HG03442 (cell line): Measurements from ENCODE around the gene HCFC1R1.
"Not testable (repeated sequence)": the region's sequence is repeated elsewhere in the genome, so short reads cannot be mapped to it uniquely, and the experiment has no call there.

Source experiments
- ATAC-seq: cut with Tn5 transposase; IDR thresholded peaks from one replicate; pipeline ENCODE4 v1.9.1; 2021; ENCODE audit warnings: mild to moderate bottlenecking, moderate library complexity; ENCODE audit not compliant: unreplicated experiment

The HCFC1R1 gene

DNA sequence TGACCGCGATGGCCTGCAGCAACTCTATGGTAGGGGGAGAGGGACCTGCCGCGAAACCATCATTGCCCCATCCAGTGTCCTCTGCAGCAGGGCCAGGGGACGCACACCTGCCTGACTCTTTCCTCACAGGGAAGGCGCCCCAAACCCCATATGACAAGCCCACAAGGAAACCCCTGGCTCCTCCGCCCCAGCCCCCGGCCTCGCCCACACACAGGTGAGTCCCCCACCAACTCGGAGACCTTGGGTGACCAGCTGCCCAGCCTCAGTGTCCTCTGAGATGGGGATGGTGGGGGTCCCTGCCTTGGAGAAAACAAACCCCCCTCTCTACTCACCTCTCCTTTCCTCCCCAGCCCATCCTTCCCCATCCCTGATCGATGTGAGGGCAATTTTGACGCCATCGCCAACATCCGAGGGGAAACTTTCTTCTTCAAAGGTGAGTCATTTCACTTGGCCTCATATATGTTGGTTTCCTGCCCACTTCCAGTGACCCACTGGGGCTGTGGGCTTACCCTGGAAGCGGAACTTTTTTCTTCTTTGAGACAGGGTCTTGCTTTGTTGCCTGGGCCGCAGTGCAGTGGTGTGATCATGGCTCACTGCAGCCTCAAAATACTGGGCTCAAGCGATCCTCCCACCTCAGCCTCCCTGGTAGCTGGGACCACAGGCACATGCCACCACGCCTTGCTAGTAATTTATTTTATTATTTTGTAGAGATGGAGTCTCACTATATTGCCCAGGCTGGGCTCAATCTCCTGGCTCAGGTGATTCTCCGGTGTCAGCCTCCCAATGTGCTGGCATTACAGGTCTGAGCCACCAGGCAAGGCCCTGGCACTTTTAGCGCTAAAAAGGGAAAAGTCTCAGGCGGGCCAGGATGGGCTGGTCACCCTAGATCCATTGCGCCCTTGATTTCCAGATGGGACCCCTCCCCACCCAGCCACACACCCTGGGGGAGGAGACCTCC is 33.7 kb upstream of the HCFC1R1 start:
- no peak for ATAC-seq

DNA sequence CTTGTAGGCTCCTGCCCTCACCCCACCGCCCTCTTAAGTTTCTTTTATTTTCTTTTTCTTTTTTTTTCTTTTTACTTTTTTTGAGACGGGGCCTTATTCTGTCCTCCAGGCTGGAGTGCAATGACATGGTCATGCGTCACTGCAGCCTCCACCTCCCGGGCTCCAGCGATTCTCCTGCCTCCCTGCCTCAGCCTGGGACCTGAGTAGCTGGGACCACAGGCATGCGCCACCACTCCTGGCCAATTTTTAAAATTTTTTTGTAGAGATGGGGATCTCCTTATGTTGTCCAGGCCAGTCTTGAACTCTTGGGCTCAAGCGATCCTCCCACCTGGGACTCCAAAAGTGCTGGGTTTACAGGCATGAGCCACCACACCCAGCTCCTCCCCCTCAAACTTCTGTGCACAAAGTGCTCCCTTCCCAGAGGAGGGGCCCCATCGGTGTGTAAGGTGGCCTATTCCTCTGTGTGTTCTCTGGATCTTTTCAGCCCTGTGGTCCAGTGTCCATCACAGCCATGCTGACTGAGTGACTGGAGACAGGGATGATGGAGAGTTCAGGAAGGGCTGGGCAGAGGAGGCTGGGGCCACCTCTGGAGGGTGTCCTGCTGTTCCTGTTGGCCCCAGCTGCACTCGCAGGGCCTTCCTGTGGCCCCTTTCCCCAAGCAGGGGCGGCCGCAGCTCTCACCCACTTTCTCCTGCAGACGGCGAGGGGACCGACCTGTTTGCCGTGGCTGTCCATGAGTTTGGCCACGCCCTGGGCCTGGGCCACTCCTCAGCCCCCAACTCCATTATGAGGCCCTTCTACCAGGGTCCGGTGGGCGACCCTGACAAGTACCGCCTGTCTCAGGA is 32.8 kb upstream of the HCFC1R1 start:
- ATAC-seq = no peak

DNA sequence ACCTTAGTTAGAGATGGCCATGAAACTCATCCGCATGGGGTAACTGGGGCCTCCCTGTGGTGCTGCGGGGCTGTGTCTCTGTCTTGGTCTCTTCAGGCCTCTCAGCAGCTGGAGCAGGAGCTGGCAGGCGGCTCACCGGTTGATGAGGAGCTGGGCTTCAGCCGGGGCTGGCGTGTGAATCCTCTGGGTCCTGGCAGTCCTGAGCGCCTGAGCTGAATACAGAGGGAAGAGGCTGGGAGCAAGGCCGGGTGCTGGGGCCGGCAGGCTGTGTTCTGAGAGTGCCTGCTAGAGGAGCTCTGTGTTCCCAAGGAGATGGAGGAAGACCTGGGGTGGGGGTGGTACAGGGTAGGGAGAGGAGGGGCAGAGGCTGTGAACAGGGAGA is 32.0 kb upstream of the HCFC1R1 start:
- ATAC-seq = not testable (repeated sequence)

DNA sequence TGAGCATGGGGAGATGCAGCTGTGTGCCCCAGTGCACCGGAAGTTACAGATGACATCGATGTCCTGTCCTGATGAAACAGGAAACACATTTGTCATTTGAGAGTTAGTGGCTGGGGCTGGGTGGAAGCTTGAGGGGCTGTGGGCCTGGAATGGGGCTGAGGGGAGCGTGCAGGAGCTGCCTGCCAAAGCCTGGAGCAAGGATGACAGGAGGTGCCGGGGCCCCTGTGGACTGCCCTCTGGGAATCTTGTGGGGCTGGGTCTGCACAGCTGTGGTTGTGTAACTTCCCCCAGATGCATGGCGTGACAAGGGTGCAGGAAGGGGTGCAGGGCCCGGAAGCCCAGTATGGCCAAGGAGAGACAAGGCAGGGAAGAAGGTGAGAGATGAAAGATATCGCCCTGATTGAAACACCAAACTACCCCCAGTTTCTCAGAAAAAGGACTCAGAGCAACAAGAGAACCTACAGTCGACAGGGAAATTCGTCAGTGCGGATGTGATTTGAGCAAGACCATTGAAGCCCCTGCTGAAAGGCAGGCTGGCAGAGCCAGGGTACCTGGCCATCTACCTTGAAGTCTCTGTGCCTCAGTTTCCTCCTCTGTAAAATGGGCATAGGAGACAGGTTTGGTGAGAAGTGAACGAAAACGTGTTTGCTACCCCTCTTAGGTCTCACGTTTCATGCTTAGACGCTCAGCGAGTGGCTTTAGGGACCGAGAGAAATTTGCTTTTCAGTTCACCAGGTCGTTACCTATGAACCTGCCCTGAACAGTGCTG is 31.4 kb upstream of the HCFC1R1 start:
- ATAC-seq = no peak

DNA sequence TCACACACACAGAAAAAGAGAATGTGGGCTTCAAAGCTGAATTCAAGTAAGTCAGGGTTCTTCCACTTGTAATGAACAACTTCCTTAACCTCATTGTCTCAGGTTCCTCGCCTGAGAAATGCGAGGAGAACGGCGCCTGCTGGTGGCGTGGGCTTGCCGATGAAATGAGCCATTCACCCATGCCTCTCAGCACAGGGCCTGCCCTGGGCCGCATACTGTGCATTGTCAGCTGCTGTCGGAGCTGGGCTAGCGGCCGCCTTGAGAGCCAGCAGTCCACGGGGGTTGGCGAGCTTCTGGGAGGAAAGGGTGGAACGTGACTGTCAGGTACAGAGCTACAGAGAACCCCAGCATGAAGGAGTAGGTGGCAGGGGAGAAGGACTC is 29.6 kb upstream of the HCFC1R1 start:
- ATAC-seq = not testable (repeated sequence)

DNA sequence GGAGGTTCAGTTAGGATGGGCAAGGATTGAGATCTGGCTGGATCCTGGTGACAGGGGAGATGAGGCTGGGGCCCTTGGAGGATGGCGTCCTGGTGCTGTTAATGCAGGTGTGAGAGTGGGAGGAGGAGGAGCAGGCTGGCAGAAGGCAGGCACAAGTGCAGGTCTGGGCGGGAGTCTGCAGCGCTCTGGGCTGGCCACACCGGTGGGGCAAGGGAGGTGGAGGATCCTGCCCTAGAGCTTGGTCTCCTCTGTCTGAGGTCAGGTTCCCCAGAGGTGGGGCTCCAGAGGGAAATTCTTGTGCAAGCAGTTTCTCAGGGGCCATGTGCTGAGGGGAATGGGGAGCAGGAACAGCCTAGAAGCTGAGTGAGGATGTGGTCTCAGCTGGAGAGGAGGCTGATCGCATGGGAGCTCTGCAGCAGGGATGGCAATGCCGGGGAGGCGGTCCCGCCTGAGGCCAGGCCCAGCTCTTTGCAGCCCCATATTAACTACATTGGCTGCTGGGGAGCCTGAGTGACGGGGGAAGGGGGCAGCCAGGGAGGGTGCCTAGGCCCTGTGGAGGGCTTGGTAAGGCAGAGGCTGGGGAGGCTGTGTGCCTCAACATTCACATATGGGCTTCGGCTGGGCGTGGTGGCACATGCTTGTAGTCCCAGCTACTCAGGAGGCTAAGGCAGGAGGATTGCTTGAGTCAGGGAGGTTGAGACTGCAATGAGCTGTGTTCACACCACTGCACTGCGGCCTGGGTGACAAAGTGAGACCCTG is 29.0 kb upstream of the HCFC1R1 start:
- ATAC-seq = not testable (repeated sequence)

DNA sequence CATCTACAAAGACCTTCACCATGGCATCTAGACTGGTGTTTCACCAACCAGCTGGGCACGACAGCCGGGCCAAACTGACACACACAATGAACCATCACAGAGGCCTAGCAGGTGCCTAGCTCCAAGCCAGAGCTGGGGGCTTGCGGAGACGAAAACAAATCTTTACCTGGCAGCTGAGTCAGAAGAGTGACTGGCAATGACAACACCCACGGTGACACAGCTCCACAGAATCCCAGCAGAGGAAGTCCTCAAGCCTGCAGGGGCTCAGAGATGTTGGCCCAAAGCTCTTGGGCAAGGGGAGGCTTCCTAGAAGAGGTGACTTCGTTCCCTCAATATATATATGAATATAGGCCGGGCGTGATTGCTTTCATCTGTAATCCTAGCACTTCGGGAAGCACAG is 27.8 kb upstream of the HCFC1R1 start:
- ATAC-seq = no peak

DNA sequence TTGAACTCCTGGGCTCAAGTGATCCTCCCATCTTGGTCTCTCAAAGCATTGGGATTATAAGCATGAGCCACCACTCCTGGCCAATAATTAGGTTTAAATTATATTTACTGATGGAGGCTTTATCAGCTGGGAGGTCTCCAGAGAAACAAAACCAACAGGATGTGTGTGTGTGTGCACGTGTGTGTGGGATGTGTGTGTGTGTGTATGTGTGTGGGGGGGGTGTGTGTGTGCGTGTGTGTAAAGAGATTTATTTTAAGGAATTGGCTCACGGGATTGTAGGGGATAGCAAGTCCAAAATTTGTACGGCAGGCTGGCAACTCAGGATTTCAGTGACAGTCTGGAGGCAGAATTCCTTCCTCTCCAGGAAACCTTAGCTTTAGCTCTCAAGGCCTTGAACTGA is 27.3 kb upstream of the HCFC1R1 start:
- no peak for ATAC-seq

DNA sequence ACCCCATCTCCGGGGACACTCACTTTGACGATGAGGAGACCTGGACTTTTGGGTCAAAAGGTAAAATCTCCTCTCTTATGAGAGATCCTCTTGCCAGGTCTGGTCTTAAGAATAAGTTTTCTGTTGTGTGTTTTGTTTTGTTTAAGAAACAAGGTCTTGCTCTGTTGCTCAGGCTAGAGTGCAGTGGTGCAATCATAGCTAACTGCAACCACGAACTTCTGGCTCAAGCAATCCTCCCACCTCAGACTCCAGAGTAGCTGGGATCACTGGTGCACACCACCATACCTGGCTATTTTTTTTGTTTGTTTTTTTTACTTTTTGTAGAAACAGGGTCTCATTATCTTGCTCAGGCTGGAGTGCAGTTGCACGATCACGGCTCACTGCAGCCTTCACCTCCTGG is 26.7 kb upstream of the HCFC1R1 start:
- ATAC-seq = no peak

DNA sequence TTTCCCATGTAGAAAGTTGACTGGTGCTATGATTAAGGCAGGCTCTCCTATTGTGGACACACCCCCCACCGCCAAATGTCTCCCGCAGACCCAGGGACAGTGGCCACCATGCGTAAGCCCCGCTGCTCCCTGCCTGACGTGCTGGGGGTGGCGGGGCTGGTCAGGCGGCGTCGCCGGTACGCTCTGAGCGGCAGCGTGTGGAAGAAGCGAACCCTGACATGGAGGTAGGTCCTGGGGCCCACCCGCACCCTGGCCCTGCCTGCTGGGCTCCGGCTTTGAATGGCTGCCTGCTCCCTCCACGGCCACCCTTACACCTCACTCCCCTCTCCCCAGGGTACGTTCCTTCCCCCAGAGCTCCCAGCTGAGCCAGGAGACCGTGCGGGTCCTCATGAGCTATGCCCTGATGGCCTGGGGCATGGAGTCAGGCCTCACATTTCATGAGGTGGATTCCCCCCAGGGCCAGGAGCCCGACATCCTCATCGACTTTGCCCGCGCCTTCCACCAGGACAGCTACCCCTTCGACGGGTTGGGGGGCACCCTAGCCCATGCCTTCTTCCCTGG is 26.3 kb upstream of the HCFC1R1 start:
- ATAC-seq = no peak

DNA sequence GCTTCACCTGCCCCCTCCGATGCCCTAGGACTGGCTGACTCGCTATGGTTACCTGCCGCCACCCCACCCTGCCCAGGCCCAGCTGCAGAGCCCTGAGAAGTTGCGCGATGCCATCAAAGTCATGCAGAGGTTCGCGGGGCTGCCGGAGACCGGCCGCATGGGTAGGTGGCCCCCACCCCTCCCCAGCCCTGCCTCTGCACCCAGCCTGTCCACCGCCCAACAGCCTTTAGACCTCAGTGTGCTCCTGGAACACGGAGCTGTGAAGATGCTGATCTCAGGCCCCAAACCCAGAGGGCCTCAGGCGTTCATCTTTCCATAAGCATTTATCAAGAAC is 23.6 kb upstream of the HCFC1R1 start:
- no peak for ATAC-seq

DNA sequence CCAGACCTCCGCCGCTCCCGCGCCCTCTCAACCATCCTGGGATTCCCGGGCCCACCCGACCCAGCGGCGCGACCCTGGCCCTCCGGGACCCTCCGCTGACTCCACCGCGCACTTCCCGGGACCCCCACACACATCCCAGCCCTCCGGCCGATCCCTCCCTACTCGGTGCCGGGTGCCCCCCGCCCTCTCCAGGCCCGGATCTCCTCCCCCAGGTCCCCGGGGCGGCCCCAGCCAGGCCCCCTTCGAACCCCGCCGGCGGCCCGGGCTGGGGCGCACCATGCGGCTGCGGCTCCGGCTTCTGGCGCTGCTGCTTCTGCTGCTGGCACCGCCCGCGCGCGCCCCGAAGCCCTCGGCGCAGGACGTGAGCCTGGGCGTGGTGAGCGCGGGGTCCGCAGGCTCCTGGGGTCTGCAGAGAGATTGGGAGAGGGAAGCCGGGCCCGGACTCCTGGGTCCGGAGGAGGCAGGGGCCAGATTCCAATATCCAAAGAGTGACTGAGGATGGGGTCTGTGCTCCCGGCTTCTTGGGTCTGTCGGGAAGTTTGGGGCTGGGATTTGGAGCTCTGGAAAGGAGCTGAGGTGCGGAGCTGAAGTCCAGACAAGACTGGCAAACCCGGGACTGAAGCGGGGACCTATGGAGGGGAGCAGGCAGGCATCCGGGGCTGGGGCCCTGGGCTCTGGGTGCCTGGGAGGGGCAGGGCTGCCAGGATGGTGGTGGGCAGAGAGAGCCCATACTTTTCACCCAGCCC is 23.1 kb upstream of the HCFC1R1 start:
- no peak for ATAC-seq

DNA sequence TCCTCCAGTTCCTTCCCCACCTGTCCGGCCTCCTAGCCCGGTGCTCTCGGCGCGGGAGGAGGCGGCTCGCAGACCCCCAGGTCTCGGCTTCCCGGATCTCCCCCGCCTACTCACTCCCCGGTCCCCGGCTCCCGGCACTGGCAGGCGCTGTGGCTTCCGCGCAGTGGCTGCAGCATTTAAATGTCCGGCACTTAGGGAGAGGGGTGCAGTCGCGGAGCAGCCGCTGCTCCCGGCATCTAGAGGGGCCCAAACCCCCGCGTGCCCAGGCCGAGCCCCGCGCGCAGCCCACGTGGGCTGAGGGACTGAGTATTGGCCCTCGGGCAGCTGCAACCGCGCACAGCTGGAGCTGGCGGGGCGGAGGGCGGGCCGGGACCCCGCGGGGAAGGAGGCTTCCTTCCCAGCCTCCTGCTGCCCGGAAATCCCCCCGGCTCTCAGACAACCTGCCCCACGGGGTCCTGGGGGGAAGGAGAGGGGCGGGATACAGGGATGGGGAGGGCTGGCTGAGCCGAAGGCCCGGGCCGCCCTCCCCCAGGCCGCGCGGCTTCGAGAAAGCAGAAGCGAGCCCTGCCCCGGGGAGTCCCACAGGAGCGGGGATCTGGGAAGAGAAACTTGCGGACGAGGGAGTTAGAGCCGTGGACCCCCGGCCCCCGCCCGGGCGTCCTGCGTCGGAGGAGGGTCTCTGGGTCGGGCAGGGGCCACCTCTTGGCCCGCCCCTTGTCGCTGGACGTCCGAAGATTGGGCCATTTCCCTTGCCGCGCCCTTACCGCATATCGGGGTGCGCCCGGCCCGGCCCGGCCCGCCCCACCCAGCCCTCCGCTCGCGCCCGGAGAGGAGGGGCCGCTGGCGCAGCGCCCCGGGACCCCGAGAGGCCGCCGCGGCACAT is 22.3 kb upstream of the HCFC1R1 start, which contains the start of gene MMP25:
TSS of gene MMP25 (plus strand) at position 804 of the 883 bp plus-strand sequence. CDS start 357 bp downstream, outside the sequence.
- no peak for ATAC-seq

DNA sequence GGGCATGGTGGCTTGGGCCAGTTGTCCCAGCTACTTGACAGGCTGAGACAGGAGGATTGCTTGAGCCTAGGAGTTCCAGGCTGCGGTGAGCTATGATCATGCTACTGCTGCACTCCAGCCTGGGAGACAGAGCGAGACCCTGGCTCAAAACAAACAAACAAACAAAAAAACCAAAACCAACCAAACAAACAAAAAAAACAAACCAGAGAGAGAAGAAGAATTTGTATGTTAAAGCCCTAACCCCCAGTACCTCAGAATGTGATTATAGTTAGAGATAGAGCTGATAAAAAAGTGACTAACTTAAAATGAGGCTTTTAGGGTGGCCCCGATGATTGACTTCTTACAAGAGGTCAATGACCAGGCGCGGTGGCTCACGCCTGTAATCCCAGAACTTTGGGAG is 21.0 kb upstream of the HCFC1R1 start:
- ATAC-seq = no peak

DNA sequence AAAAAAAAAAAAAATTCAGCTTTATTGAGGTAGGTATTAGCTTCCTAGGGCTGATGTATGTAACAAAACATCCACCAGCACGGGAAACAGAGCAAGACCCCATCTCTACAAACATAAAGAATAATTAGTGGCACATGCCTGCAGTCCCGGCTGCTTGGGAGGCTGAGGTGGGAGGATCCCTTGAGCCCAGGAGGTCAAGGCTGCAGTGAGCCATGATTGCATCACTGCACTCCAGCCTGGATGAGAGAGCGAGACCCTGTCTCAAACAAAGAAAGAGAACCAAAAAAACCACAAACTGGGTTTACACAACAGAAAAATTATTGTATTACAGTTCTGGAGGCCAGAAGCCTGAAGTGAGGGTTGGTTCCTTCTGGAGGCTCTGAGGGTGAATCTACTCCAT is 18.6 kb upstream of the HCFC1R1 start:
- no peak for ATAC-seq

DNA sequence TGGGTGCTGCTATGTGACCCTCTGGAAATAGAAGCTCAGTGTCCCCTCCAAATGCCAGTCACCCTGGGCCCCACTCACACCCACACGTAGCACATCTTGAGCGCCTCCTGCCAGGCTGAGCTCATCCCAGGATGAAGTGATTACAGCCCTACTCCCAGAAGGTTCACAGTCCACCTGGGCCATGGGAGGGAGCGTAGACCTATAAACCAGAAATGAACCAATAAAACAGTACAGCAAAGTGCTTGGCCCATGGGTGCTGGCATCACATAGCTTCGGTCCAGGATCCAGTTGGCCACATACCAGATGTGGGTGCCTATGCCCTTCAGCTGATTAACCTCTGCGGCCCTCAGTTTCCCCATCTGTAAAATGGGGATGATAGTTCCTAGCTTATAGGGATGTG is 15.2 kb upstream of the HCFC1R1 start:
- ATAC-seq = no peak

DNA sequence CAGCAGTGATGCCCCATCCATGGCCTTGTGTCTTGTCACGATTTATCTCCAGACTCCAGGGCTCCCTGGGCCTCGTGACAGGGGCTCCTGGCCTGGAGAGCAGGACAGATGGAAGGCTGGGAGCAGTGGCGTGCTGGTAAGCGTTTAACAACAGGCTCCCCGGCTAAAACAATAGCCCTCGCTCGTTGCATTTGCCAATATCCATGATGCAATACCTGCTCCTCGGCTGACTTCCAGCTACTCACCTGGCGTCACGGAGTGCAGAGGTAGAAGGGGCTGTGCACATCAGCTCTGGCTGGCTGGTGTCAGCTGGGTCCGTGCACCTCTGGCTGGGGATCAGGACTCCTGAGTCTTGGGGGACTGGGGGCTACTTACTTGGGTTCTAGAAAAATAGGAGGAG is 14.5 kb upstream of the HCFC1R1 start:
- ATAC-seq = no peak

DNA sequence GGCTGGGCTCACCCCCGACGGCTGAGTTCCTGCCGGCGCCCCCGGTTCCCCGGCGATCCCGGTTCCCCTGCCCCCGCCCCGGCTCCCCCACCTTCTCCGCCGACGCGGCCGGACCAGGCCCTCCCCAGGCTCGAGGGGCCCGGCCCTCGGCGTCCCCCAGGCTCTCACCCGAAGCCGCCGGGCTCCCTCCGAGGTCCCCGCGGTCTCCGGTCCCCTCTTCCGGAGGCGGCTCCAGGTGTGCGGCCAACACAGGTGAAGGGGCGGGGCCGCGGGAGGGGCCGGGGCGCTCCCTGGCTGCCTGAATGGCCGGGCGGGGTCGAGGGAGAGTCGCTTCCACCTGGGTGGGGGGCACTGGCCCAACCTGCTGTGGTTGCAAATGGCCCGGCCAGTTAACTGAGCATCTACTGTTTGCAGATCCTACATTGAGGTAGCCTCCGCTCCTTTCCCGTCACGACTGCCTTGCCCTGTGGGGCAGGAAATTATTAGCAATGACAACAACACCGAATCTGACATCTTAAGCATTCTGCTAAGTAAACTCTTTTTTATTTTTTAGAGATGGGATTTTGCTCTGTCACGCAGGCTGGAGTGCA is 13.1 kb upstream of the HCFC1R1 start, which contains the start of gene BICDL2:
TSS of gene BICDL2 (minus strand) at position 219 of the 590 bp plus-strand sequence. CDS start 1,448 bp downstream, outside the sequence.
- ATAC-seq = no peak
